Glutamatergic neuron (in vitro differentiated cells): ENCODE measurements around the gene ZNRF3. TPM values are rescaled to one million over a fixed set of nuclear protein-coding genes. Genes with fewer than 3 reads are reported as not detected.

Experiments
- DNase-seq: peaks from one replicate; pipeline ENCODE4 v3.0.0; 2022
- H3K27ac Mint-ChIP-seq: one replicate; pipeline ENCODE4 v1.8.0; 2020; ENCODE audit warnings: mild to moderate bottlenecking, mixed read lengths, inconsistent platforms; ENCODE audit not compliant: unreplicated experiment
- H3K27me3 Mint-ChIP-seq: one replicate; pipeline ENCODE4 v1.8.0; 2020; ENCODE audit warnings: mild to moderate bottlenecking, moderate library complexity, mixed read lengths, inconsistent platforms; ENCODE audit not compliant: unreplicated experiment
- H3K36me3 Mint-ChIP-seq: one replicate; pipeline ENCODE4 v1.8.0; 2020; ENCODE audit warnings: mild to moderate bottlenecking, mixed read lengths, inconsistent platforms; ENCODE audit not compliant: unreplicated experiment
- H3K4me1 Mint-ChIP-seq: one replicate; pipeline ENCODE4 v1.8.0; 2020; ENCODE audit warnings: mild to moderate bottlenecking, low read depth, mixed read lengths, inconsistent platforms; ENCODE audit not compliant: unreplicated experiment
- H3K4me3 Mint-ChIP-seq: one replicate; pipeline ENCODE4 v1.8.0; 2020; ENCODE audit warnings: mild to moderate bottlenecking, mixed read lengths, inconsistent platforms; ENCODE audit not compliant: unreplicated experiment
- H3K9me3 Mint-ChIP-seq: one replicate; pipeline ENCODE4 v1.8.0; 2020; ENCODE audit warnings: mild to moderate bottlenecking, moderate library complexity, mixed read lengths, inconsistent platforms; ENCODE audit not compliant: unreplicated experiment
- CTCF ChIP-seq: fragments of 200-600 bp; sonication (generic); IDR thresholded peaks from one replicate; pipeline ENCODE4 v1.5.0; 2021; ENCODE audit not compliant: partially characterized antibody, unreplicated experiment
- total RNA-seq: library from RNA; stranded (reverse); fragmentation: NEBNext Ultra II Directional; extraction: Animal tissue kit (Norgen Biotek cat#: 25700); gene quantifications from one replicate; pipeline ENCODE4 v1.2.1, GENCODE V29; 2021; ENCODE audit not compliant: unreplicated experiment

The ZNRF3 gene
- total RNA-seq, 1 donor from 2014 or later, result 8.3 TPM

GRCh38 chr22:28985581-28986290 lies 102.4 kb downstream of the ZNRF3 start:
- peaks cover 7% of the 10 kb centered on the region for H3K27me3 Mint-ChIP-seq
- DNase-seq, result no peak
- peaks cover 17% of the 10 kb centered on the region for H3K4me1 Mint-ChIP-seq
- H3K27ac Mint-ChIP-seq, result no peak overlapping the region
- H3K4me3 Mint-ChIP-seq, result no peak overlapping the region
- TF ChIP-seq CTCF, result no peak
- peaks cover 5% of the 10 kb centered on the region for H3K36me3 Mint-ChIP-seq
- H3K9me3 Mint-ChIP-seq, result no peaks in the 10 kb centered on the region

- TF ChIP-seq CTCF, result no peak
- DNase-seq, result no peak
- Mint-ChIP-seq H3K36me3 (peaks cover 5% of the 10 kb centered on the region), H3K27ac (no peak overlapping the region), H3K4me3 (no peak overlapping the region), H3K27me3 (peaks cover 7% of the 10 kb centered on the region), H3K4me1 (peaks cover 17% of the 10 kb centered on the region), H3K9me3 (no peaks in the 10 kb centered on the region)
These were observed 103.0 kb downstream of the ZNRF3 start for GRCh38 chr22:28986366-28986765.

- Mint-ChIP-seq H3K27me3 (peaks cover 7% of the 10 kb centered on the region), H3K27ac (no peak overlapping the region), H3K9me3 (no peaks in the 10 kb centered on the region), H3K4me3 (no peak overlapping the region), H3K36me3 (peaks cover 10% of the 10 kb centered on the region), H3K4me1 (peaks cover 9% of the 10 kb centered on the region)
- DNase-seq, result no peak
- TF ChIP-seq CTCF, result no peak
These were observed 105.1 kb downstream of the ZNRF3 start for GRCh38 chr22:28988457-28988856.

- TF ChIP-seq CTCF, result no peak
- Mint-ChIP-seq H3K27me3 (peaks cover 7% of the 10 kb centered on the region), H3K36me3 (peaks cover 10% of the 10 kb centered on the region), H3K27ac (no peak overlapping the region), H3K4me3 (no peak overlapping the region), H3K4me1 (peaks cover 8% of the 10 kb centered on the region), H3K9me3 (no peaks in the 10 kb centered on the region)
- DNase-seq, result no peak
These were observed 105.7 kb downstream of the ZNRF3 start for GRCh38 chr22:28989035-28989464.

GRCh38 chr22:28989484-28989883 lies 106.1 kb downstream of the ZNRF3 start:
- peaks cover 8% of the 10 kb centered on the region for H3K4me1 Mint-ChIP-seq
- H3K27me3 Mint-ChIP-seq, result peaks cover 7% of the 10 kb centered on the region
- peaks cover 10% of the 10 kb centered on the region for H3K36me3 Mint-ChIP-seq
- no peak for DNase-seq
- no peak overlapping the region for H3K27ac Mint-ChIP-seq
- no peaks in the 10 kb centered on the region for H3K9me3 Mint-ChIP-seq
- no peak for TF ChIP-seq CTCF
- H3K4me3 Mint-ChIP-seq, result no peak overlapping the region
